ENCODE data around the gene ANKRD34B. TPM values are rescaled to one million over a fixed set of nuclear protein-coding genes. Genes with fewer than 3 reads are reported as not detected.

ANKRD34B gene
- total RNA-seq, 4 donors from 2014 or later: not detected

GRCh38 chr5:80609692-80610091 is 39.6 kb upstream of the ANKRD34B start:
- H3K4me3 ChIP-seq: no peak overlapping the region
- no peak for TF ChIP-seq CTCF (IDR thresholded peaks at IDR 0.05)
- no peak for TF ChIP-seq POLR2A (IDR thresholded peaks at IDR 0.05)
- TF ChIP-seq POLR2AphosphoS5 (IDR thresholded peaks at IDR 0.05): no peak
- no peak for TF ChIP-seq EP300 (IDR thresholded peaks at IDR 0.05)
- H3K9me3 ChIP-seq: peaks cover 0 to 7% (median 0%) of the 10 kb centered on the region in 3 donors
- WGBS, 2 donors (ENCODE audit: low coverage in 1 of 2): 50 to 91% methylated on average over 1 of the region's 1 CpG
- no peaks in the 10 kb centered on the region for H3K27me3 ChIP-seq
- no peak overlapping the region for H3K27ac ChIP-seq
- H3K4me1 ChIP-seq: no peaks in the 10 kb centered on the region
- no peaks in the 10 kb centered on the region for H3K36me3 ChIP-seq
- ATAC-seq: no peak

GRCh38 chr5:80608731-80609130 is 38.7 kb upstream of the ANKRD34B start:
- Histone ChIP-seq H3K27ac (no peak overlapping the region), H3K9me3 (peaks cover 0 to 7% (median 0%) of the 10 kb centered on the region in 3 donors), H3K4me3 (no peak overlapping the region), H3K27me3 (no peaks in the 10 kb centered on the region), H3K4me1 (no peaks in the 10 kb centered on the region), H3K36me3 (no peaks in the 10 kb centered on the region)
- WGBS, 2 donors (ENCODE audit: low coverage in 1 of 2): 94 to 100% methylated on average over 1 of the region's 1 CpG
- TF ChIP-seq CTCF (IDR thresholded peaks at IDR 0.05): no peak
- TF ChIP-seq POLR2AphosphoS5 (IDR thresholded peaks at IDR 0.05): no peak
- no peak for TF ChIP-seq EP300 (IDR thresholded peaks at IDR 0.05)
- no peak for TF ChIP-seq POLR2A (IDR thresholded peaks at IDR 0.05)
- no peak for ATAC-seq

GRCh38 chr5:80607832-80608231 is 37.8 kb upstream of the ANKRD34B start:
- no peaks in the 10 kb centered on the region for H3K27me3 ChIP-seq
- no peak overlapping the region for H3K4me3 ChIP-seq
- no peak for ATAC-seq
- no peak overlapping the region for H3K27ac ChIP-seq
- no peak for TF ChIP-seq POLR2A (IDR thresholded peaks at IDR 0.05)
- no peak for TF ChIP-seq EP300 (IDR thresholded peaks at IDR 0.05)
- TF ChIP-seq POLR2AphosphoS5 (IDR thresholded peaks at IDR 0.05): no peak
- no peak for TF ChIP-seq CTCF (IDR thresholded peaks at IDR 0.05)
- H3K9me3 ChIP-seq: peaks cover 0 to 7% (median 0%) of the 10 kb centered on the region in 3 donors
- no peaks in the 10 kb centered on the region for H3K4me1 ChIP-seq
- no peaks in the 10 kb centered on the region for H3K36me3 ChIP-seq

GRCh38 chr5:80607343-80607742 is 37.3 kb upstream of the ANKRD34B start:
- no peaks in the 10 kb centered on the region for H3K27me3 ChIP-seq
- no peak for ATAC-seq
- no peak overlapping the region for H3K27ac ChIP-seq
- TF ChIP-seq EP300 (IDR thresholded peaks at IDR 0.05): no peak
- TF ChIP-seq POLR2A (IDR thresholded peaks at IDR 0.05): no peak
- no peak for TF ChIP-seq CTCF (IDR thresholded peaks at IDR 0.05)
- TF ChIP-seq POLR2AphosphoS5 (IDR thresholded peaks at IDR 0.05): no peak
- H3K4me3 ChIP-seq: no peak overlapping the region
- peaks cover 0 to 7% (median 0%) of the 10 kb centered on the region in 3 donors for H3K9me3 ChIP-seq
- no peaks in the 10 kb centered on the region for H3K36me3 ChIP-seq
- no peaks in the 10 kb centered on the region for H3K4me1 ChIP-seq

- no peaks in the 10 kb centered on the region for H3K36me3 ChIP-seq
- H3K27ac ChIP-seq: no peak overlapping the region
- 85% methylated on average over 2 of the region's 2 CpGs; no CpG with 5 or more reads in 1 of the 2 donors for WGBS, 2 donors (ENCODE audit: low coverage in 1 of 2)
- TF ChIP-seq EP300 (IDR thresholded peaks at IDR 0.05) (no peak), CTCF (IDR thresholded peaks at IDR 0.05) (no peak), POLR2A (IDR thresholded peaks at IDR 0.05) (no peak), POLR2AphosphoS5 (IDR thresholded peaks at IDR 0.05) (no peak)
- ATAC-seq: no peak
- H3K27me3 ChIP-seq: no peaks in the 10 kb centered on the region
- no peaks in the 10 kb centered on the region for H3K9me3 ChIP-seq
- H3K4me3 ChIP-seq: no peak overlapping the region
- H3K4me1 ChIP-seq: no peaks in the 10 kb centered on the region
Observed at GRCh38 chr5:80600943-80601693, 31.0 kb upstream of the ANKRD34B start.
